GM20000 (cell line): ENCODE measurements around the gene MTHFSD.

Experiments used
- DNase-seq: peaks from one replicate; pipeline ENCODE4 v3.0.0; 2012; ENCODE audit warnings: low spot score
- TF ChIP-seq, protein P1 (sequence below): IDR thresholded peaks from 2 replicates; pipeline ENCODE4 v1.5.1; 2012; ENCODE audit warnings: mild to moderate bottlenecking, control low read depth; ENCODE audit errors: extremely low read depth, missing control alignments

MTHFSD gene

DNA sequence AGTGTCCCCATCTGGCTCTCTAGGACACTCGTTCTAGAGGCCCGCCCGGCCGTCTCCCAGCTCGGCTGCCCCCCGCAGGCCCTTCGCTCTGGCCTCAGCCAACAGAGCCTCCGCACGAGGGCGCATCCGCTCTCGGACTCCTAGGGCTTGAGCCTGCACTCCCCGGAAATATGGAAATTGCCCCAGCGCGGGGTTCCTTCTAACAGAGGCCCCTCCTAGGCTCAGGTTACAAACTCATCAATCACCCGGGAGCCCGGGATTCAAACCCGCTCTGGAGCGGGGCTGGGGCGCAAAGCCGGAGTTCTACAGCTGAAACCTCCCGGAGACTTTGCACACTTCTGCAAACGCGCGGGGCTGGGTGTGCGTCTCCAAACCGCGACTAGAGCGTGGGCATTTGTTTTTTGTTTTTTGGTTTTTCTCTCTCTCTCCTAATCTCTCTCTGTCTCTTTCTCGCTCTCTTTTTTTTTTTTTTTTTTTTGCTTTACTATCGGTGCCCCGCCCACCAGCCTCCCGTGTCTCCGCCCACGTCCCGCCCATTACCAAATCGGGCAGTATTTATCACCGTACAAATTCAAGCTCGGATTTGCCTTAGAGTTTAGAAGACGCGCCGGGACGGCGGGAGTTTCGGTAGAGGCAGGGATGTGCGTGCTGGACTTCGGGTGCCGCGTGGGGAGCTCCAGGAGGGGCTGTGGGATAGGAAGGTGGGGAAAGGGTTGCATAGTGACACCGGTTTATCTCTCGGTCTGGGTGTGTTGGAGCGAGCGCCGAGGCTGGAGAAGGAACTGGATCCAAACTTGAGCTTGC is 20.9 kb upstream of the MTHFSD start:
- DNase-seq = peak; percentile 80

DNA sequence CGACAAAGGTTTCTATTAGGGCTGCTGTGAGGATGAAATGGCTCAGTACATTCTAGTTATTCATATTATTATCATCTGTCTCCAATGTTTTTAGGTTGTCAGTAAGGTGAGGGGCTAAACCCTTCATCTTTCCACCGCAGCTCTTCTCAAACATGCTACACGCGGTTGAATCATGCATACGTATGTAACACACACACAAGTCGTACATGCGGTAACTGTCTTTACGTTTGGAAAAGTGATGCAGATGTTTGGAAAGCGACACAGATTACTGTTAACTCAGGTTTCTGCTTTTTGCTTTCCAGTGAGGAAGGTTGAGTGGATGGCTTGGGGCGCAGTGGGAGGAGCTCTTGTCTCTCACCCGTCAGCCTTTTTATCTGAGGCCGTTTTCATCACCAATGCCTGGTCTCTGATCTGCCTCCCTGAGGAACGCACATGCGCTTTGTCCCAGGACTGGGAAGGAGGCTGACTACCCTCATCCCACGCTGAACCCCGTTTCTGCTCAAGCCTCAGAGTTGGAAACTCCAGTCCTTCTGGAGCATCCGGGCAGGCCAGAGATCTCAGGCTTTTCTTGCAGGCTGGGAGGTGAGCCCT is 20.2 kb upstream of the MTHFSD start:
- TF ChIP-seq, protein P1, sequence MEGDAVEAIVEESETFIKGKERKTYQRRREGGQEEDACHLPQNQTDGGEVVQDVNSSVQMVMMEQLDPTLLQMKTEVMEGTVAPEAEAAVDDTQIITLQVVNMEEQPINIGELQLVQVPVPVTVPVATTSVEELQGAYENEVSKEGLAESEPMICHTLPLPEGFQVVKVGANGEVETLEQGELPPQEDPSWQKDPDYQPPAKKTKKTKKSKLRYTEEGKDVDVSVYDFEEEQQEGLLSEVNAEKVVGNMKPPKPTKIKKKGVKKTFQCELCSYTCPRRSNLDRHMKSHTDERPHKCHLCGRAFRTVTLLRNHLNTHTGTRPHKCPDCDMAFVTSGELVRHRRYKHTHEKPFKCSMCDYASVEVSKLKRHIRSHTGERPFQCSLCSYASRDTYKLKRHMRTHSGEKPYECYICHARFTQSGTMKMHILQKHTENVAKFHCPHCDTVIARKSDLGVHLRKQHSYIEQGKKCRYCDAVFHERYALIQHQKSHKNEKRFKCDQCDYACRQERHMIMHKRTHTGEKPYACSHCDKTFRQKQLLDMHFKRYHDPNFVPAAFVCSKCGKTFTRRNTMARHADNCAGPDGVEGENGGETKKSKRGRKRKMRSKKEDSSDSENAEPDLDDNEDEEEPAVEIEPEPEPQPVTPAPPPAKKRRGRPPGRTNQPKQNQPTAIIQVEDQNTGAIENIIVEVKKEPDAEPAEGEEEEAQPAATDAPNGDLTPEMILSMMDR = no peak
- DNase-seq = no peak

More for the DNA sequence above, 20.9 kb upstream of the MTHFSD start:
- TF ChIP-seq, protein P1 = peak; percentile 68

DNA sequence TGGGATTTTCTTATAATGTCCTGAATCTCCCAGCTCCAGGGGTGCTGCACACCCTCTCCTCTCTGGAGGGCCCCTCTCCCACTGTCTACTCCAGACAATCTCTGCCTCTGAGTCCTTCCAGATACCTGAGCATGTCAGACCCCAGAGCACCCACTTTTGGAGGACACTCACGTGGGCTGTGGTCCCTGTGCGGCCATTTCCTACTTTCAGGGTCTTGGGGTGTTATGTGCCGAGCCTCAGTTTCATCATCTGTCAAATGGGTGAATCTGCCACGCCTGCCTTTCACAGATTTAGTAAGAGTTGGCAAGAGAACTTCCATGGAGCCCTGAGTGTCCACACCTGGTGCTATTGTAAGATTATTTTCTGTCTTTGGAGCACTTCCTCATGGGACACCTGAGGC is 19.6 kb upstream of the MTHFSD start:
- TF ChIP-seq, protein P1 = no peak
- no peak for DNase-seq

DNA sequence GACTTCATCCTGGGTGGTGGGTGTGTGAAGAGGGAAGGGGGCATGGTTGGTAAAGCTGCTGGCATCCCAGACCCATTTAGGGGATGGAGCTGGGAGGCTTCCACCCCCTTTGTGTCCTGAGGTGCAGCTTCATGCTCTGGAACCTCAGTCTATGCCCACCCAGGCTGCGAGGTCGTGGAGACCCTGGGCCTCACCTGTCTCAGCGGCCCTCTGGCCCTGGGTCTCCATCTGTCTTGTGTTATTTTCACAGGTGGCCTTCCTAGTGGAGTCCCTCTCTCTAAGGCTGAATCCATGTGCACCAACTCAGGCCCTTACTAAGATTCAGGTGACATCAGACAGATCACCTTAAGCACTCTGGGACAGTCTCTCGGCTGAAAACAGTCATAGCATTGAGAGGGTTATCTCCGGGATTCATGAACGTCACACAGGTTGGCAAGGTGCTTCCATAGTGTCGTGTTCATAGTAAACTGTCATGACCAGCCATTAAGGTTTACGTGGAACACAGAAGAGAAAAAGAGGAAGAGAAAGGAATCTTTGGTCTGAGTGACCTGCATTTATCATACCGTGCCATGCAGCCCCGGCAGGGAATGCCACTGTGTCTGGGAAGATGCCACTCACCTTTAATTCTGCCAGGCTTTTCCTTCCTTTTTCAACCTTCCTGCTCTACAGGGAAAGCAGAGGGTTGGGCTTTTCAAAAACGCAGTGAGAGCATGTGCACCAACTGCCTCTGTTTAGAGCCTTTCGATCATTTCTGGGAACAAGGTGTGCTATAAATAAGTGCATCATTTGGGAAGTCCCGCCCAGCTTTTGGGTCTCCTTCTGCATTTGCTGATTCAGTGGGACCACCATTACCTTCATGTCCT is 18.8 kb upstream of the MTHFSD start:
- DNase-seq = no peak
- TF ChIP-seq, protein P1 = no peak

DNA sequence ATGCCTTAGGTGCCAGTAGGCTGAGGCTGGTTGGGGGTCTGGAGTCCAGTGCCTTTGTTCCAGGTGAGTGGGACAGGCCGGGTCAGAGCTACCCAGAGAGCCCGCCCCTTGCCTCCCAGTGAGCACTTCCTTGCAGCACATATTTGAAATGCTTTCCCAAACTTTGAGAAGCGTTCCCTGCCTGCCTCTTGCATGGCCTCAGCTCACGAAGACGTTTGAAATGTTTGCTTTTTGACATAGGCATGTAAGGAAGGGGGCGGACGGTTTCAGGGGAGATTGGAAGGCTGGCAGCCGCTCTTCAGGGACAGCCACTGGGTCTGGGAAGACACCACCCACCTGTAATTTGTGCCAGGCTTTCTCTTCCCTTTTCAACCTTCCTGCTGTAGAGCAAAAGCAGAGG is 18.2 kb upstream of the MTHFSD start:
- no peak for DNase-seq
- TF ChIP-seq, protein P1 = no peak

DNA sequence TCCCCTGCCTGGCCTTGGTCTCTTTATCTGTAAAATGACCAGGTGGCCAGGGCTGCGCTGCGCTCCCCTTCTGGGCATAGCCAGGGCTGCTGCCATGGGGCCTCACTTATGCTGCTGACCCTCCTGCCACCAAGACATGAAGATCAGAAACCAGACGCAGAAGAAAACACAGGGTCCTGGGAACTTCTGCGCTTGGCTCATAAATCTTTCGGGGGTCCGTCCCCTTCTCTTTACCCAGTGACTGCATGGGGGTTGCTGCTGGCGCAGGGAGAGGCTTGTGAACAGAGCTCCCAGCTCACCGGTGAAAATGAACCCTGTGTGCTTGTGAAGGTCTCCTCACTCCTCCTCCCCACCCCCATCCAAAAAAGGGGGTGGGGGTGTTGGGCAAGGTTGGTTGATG is 17.6 kb upstream of the MTHFSD start:
- DNase-seq = no peak
- TF ChIP-seq, protein P1 = no peak
